WERI-Rb-1 (cell line): ENCODE measurements around the gene OTOS.

Source experiments
- DNase-seq: peaks from one replicate; pipeline ENCODE4 v3.0.0-alpha.2; 2020
- H3K27ac ChIP-seq: fragments of 250-450 bp; sonication (Bioruptor Pico); 2 replicates; pipeline ENCODE4 v1.5.1; 2020; ENCODE audit warnings: mild to moderate bottlenecking, moderate library complexity
- H3K27me3 ChIP-seq: fragments of 250-450 bp; sonication (Bioruptor Pico); 2 replicates; pipeline ENCODE4 v1.5.1; 2021; ENCODE audit warnings: mild to moderate bottlenecking, low read depth, moderate library complexity; ENCODE audit not compliant: insufficient read depth, severe bottlenecking
- H3K36me3 ChIP-seq: fragments of 250-450 bp; sonication (Bioruptor Pico); 2 replicates; pipeline ENCODE4 v1.5.1; 2020; ENCODE audit warnings: mild to moderate bottlenecking, moderate library complexity
- H3K4me3 ChIP-seq: 2 replicates; pipeline ENCODE4 v1.5.1; 2011; ENCODE audit warnings: low read depth, mild to moderate bottlenecking, control low read depth, low read length
- H3K9me3 ChIP-seq: fragments of 250-450 bp; sonication (Bioruptor Pico); 2 replicates; pipeline ENCODE4 v1.5.1; 2021; ENCODE audit warnings: mild to moderate bottlenecking, moderate library complexity; ENCODE audit not compliant: severe bottlenecking
- CTCF ChIP-seq: IDR thresholded peaks from 2 replicates; pipeline ENCODE4 v1.5.1; 2011; ENCODE audit warnings: low read depth, mild to moderate bottlenecking, control low read depth, inconsistent platforms, low read length

Gene OTOS

DNA sequence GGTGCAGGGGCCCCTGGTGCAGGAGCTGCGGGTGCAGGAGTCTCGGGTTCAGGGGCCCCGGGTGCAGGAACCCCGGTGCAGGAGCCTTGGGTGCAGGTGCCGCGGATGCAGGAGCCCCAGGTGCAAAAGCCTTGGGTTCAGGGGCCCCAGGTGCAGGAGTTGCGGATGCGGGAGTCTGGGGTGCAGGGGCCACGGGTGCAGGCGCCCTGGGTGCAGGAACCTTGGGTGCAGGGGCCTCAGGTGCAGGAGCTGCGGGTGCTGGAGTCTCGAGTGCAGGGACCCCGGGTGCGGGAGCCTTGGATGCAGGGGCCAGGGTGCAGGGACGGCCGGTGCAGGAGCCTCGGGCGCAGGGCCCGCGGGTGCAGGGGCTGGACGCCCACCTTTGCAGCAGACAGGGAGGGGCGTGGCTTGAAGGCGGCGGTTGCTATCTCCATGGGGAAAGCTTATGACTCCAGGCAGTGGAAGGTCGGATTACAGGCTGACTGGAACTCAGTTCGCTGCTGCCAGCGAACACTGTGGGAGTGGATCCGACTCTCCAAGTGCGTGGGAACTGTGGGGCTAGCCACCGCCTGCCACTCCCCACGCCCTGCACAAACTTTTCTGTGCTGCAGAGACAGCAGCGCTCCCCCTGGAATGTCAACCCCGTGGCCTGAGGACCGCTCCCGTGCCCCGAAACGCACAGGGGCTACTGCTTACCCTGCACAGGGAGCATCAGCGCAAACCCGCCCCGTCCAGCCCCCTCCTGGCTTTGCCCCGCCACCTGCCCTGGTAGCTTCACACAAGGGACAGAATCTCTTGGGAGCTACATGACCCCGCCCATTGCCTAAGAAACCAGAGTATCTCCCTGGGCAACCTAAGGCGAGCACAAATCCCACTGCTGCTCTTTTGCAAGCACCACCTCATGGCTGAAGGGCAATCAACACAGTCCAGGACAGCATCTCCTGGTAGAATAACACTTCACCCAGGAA, 44.6 kb downstream of the OTOS start:
- H3K27me3 ChIP-seq: peaks cover 99% of the 10 kb centered on the region
- no peak overlapping the region for H3K27ac ChIP-seq
- TF ChIP-seq CTCF: no peak
- H3K36me3 ChIP-seq: no peaks in the 10 kb centered on the region
- no peak overlapping the region for H3K4me3 ChIP-seq
- no peak for DNase-seq
- peaks cover 29% of the 10 kb centered on the region for H3K9me3 ChIP-seq

- no peak for DNase-seq
- H3K4me3 ChIP-seq: no peak overlapping the region
- TF ChIP-seq CTCF: no peak
- H3K27ac ChIP-seq: no peak overlapping the region
- H3K27me3 ChIP-seq: peaks cover 69% of the 10 kb centered on the region
- H3K9me3 ChIP-seq: peaks cover 23% of the 10 kb centered on the region
- no peaks in the 10 kb centered on the region for H3K36me3 ChIP-seq
Observed at GRCh38 chr2:240089306-240089705, 51.2 kb downstream of the OTOS start.
